ENCODE measurements around the gene TMEM116.
"Not testable (repeated sequence)": the region's sequence is repeated elsewhere in the genome, so short reads cannot be mapped to it uniquely, and the experiment has no call there.

Gene TMEM116

DNA sequence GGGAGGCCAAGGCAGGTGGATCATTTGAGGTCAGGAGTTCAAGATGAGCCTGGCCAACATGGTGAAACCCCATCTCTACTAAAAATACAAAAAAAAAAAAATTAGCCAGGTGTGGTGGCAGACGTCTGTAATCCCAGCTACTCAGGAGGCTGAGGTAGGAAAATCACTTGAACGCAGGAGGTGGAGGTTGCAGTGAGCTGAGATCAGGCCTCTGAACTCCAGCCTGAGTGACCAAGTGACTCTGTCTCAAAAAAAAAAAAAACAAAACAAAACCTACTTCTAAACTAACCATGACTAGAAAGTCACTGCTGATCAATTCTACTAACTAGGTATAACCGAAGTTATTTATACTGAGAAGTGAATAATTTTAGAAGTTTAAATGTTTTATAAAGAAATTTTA is 3.4 kb downstream of the TMEM116 start:
- DNase-seq (ENCODE audit: low read depth), result not testable (repeated sequence)

DNA sequence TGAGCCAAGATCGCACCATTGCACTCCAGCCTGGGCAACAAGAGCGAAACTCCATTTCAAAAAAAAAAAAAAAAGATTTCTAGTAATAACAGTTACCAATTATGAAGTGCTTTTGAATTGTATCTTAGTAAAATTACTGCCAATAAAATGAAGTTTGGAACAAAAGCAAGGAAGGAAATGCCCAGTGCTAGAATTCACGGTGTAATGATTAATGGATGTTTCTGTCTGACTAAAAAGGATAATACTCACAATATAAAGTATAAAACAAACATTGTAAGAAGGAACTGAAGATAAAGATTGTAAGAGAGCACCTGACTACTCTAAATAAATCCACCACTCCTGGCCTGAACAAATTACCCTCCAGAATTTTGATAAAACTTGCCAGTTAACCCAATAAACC is 4.0 kb downstream of the TMEM116 start:
- no peak for DNase-seq (ENCODE audit: low read depth)

DNA sequence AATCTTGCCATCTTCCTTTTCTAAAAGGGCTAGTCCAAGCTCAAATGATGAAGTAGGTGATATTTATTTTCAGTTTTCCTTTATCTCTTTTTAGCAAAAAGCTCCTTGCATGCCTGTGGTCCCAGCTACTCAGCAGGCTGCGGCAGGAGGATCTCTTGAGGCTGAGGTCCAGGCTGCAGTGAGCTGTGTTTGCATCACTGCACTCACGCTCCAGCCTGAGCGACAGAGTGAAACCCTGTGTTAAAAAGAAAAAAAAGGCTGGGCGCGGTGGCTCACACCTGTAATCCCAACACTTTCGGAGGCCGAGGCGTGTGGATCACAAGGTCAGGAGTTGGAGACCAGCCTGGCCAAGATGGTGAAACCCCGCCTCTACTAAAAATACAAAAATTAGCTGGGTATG is 5.0 kb downstream of the TMEM116 start:
- no peak for DNase-seq (ENCODE audit: low read depth)

GRCh38 chr12:112005419-112006395 is 7.3 kb downstream of the TMEM116 start:
- DNase-seq (ENCODE audit: low read depth), result no peak

GRCh38 chr12:112004041-112004440 is 8.9 kb downstream of the TMEM116 start:
- DNase-seq (ENCODE audit: low read depth), result no peak

DNA sequence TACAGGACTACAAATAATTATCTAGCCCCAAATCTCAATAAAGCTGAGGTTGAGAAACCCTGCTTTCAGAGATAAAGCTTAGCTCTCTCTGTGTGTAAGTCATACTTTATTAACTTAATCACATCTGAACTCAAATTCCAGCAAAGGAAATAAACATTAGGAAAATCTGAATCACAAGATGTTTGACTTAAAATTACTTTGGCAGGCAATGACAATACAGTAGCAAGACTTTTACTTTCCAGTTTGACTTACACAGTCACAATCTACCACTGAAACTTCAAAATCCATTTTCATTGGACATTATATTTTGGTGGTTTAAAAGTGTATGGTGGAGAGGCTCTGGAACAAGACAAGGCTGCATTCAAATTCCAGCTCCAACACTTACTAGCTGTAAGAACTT is 11.4 kb downstream of the TMEM116 start:
- DNase-seq (ENCODE audit: low read depth), result no peak

GRCh38 chr12:112000820-112001219 is 12.1 kb downstream of the TMEM116 start:
- DNase-seq (ENCODE audit: low read depth), result no peak

GRCh38 chr12:111999129-111999528 is 13.8 kb downstream of the TMEM116 start:
- not testable (repeated sequence) for DNase-seq (ENCODE audit: low read depth)

GRCh38 chr12:111998015-111998414 is 14.9 kb downstream of the TMEM116 start:
- no peak for DNase-seq (ENCODE audit: low read depth)

- DNase-seq (ENCODE audit: low read depth), result no peak
These were observed 15.7 kb downstream of the TMEM116 start for GRCh38 chr12:111997300-111997699.

- no peak for DNase-seq (ENCODE audit: low read depth)
These were observed 17.0 kb downstream of the TMEM116 start for GRCh38 chr12:111995782-111996480.

DNA sequence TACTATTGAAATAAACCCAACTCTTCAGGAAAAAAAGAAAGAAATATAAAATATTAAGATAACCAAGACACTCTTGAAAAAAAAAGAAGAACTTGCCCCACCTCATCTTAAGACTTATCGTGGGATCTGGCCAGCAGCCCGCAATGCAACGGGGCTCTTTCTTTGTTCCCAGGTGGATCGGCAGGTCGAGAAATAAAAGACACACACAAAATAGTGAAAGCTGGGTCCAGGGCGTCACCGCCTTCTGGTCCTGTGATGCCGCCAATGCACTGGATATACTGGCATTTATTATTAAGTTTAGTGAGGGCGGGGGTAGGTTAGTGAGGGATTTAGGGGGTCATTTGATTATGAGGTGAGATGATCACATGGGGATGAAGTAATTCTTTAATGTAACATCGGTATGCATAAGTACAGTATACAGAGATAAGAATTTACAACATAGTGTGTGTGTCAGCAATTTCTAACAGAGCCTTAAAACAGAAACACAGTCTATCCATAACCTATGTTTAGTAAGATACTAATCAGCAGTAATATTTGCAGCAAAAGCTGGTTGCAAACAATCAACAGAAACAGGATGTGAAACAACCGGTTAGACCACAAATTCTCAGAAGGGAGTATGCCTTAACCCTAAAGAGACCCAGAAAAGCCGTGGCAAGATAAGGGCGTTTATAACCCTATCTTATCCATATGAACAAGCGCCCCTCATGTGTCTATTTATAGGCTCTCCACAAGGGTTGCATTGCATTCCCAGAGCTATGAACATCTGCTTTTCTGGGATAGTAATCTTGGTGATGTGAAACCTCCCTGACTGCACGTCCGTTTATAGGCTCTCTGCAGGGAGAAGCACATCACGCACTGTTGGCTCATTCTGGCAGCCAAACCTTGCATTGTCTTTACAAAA is 18.5 kb downstream of the TMEM116 start:
- not testable (repeated sequence) for DNase-seq (ENCODE audit: low read depth)

DNA sequence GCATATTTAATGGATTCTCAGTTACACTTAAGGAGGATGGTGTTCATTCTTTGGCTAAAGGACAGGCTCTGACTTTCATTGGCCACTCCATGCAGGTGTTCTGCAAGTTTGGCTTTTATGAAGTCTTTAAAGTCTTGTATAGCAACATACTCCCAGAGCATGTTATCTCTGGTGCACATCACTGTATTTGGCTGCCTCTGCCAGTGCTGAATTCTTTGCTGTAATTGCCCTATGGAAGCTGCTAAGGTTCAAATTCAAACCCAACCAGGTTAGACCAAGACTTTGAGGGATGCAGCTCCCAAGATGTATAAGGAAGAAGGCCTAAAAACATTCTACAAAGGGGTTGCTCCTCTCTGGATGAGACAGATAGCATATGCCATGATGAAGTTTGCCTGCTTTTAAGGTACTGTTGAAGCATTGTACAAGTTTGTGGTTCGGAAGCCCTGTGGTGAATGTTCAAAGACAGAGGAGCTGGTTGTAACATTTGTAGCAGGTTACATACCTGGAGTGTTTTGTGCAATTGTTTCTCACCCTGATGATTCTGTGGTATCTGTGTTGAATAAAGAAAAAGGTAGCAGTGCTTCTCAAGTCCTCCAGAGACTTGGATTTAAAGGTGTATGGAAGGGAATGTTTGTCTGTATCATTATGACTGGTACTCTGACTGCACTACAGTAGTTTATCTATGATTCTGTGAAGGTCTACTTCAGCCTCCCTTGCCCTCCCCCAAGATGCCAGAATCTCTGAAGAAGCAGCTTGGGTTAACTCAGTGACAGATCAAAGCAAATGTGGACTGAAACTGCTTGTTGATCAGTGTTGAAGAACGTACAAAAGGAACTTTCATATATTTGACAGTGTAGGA is 19.4 kb downstream of the TMEM116 start:
- DNase-seq (ENCODE audit: low read depth), result no peak

DNA sequence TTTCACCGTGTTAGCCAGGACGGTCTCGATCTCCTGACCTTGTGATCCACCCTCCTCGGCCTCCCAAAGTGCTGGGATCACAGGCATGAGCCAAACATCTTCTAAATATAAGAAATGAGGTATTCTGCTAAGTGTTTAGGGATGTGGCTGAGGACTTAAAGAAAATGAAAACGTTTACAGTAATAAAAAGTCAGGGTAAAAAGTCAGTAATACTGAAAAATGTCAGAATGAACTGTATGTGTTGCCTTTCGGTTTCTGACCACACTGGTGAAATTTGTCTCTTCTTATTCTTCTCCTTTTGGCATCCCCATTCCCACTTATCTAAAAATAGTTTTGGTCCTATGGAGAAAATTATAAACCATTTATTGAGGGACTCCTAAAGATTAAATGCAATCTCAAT is 20.5 kb downstream of the TMEM116 start:
- DNase-seq (ENCODE audit: low read depth), result no peak

- no peak for DNase-seq (ENCODE audit: low read depth)
These were observed 21.0 kb downstream of the TMEM116 start for GRCh38 chr12:111991946-111992345.

DNA sequence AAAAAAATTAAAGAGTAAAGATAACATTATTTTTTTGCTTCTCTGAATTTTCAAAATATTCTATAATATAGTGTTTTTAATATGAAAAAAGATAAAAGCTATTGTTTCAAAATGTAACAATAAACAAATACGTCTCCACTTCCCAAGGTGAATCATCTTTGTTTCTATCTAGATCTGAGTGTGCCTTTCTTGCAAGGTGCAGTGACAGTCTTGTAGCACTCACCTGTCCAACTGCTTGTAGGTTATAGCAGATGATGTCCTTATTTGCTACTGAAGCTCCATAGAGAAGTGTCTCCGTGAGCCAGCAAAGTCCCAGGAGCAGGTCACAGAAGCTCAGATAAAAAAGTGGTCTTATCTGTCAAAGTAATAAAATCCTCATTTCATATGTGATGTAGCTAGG is 21.4 kb downstream of the TMEM116 start:
- no peak for DNase-seq (ENCODE audit: low read depth)

GRCh38 chr12:111984820-111985219 is 28.1 kb downstream of the TMEM116 start:
- no peak for DNase-seq (ENCODE audit: low read depth)

- DNase-seq (ENCODE audit: low read depth), result no peak
These were observed 31.0 kb downstream of the TMEM116 start for GRCh38 chr12:111981987-111982386.

- no peak for DNase-seq (ENCODE audit: low read depth)
These were observed 32.4 kb downstream of the TMEM116 start for GRCh38 chr12:111980598-111980997.

GRCh38 chr12:111978545-111978944 is 34.4 kb downstream of the TMEM116 start:
- DNase-seq (ENCODE audit: low read depth), result no peak

GRCh38 chr12:111976860-111977259 is 36.1 kb downstream of the TMEM116 start:
- no peak for DNase-seq (ENCODE audit: low read depth)

All from activated T-cell treated with anti-CD3 and anti-CD28 coated beads for 1 hour (primary cell).